AG09309 (cell line): Measurements from ENCODE around the gene EPHA6.

Source experiments
- DNase-seq: peaks from one replicate; pipeline ENCODE4 v3.0.0-alpha.2; 2010; ENCODE audit warnings: low read depth
- H3K4me3 ChIP-seq: 2 replicates; pipeline ENCODE4 v1.5.1; 2011; ENCODE audit warnings: mild to moderate bottlenecking, low read depth, low read length, moderate library complexity; ENCODE audit not compliant: control insufficient read depth
- CTCF ChIP-seq: IDR thresholded peaks from 2 replicates; pipeline ENCODE4 v1.5.1; 2011; ENCODE audit warnings: mild to moderate bottlenecking, low read depth, low read length, inconsistent platforms; ENCODE audit not compliant: insufficient read depth, control insufficient read depth; ENCODE audit errors: missing control alignments

The EPHA6 gene

GRCh38 chr3:97686258-97686657, 871.9 kb downstream of the EPHA6 start:
- no peak for DNase-seq
- no peak for TF ChIP-seq CTCF
- no peak overlapping the region for H3K4me3 ChIP-seq

GRCh38 chr3:97687734-97688133, 873.3 kb downstream of the EPHA6 start:
- H3K4me3 ChIP-seq, result no peak overlapping the region
- DNase-seq, result no peak
- TF ChIP-seq CTCF, result no peak

GRCh38 chr3:97689111-97689510, 874.7 kb downstream of the EPHA6 start:
- DNase-seq, result no peak
- no peak overlapping the region for H3K4me3 ChIP-seq
- no peak for TF ChIP-seq CTCF

GRCh38 chr3:97689962-97690361, 875.6 kb downstream of the EPHA6 start:
- DNase-seq, result no peak
- H3K4me3 ChIP-seq, result no peak overlapping the region
- no peak for TF ChIP-seq CTCF

- H3K4me3 ChIP-seq, result no peak overlapping the region
- no peak for TF ChIP-seq CTCF
- no peak for DNase-seq
Measured at GRCh38 chr3:97691354-97691753, 877.0 kb downstream of the EPHA6 start.

GRCh38 chr3:97692389-97692788, 878.0 kb downstream of the EPHA6 start:
- no peak for TF ChIP-seq CTCF
- DNase-seq, result no peak
- H3K4me3 ChIP-seq, result no peak overlapping the region

GRCh38 chr3:97692831-97693230, 878.4 kb downstream of the EPHA6 start:
- no peak for TF ChIP-seq CTCF
- DNase-seq, result no peak
- H3K4me3 ChIP-seq, result no peak overlapping the region
